Left ventricle myocardium inferior (tissue), 1 donor: ENCODE results near the gene PRRT1. TPM values are rescaled to one million over a fixed set of nuclear protein-coding genes. Genes with fewer than 3 reads are reported as not detected.

ENCODE experiments used
- DNase-seq: peaks from one replicate; pipeline ENCODE4 v3.0.0-alpha.2; 2020
- H3K27ac ChIP-seq: fragments of 200-600 bp; replicated peaks from 2 replicates; pipeline ENCODE4 v1.8.0; 2021
- H3K27me3 ChIP-seq: fragments of 200-600 bp; 2 replicates; pipeline ENCODE4 v1.8.0; 2021; ENCODE audit warnings: low read depth
- H3K36me3 ChIP-seq: fragments of 200-600 bp; 2 replicates; pipeline ENCODE4 v1.8.0; 2021
- H3K4me1 ChIP-seq: fragments of 200-600 bp; 2 replicates; pipeline ENCODE4 v1.8.0; 2021
- H3K4me3 ChIP-seq: fragments of 200-600 bp; 2 replicates; pipeline ENCODE4 v1.8.0; 2021; ENCODE audit warnings: mild to moderate bottlenecking, moderate library complexity
- H3K9me3 ChIP-seq: fragments of 200-600 bp; replicated peaks from 2 replicates; pipeline ENCODE4 v1.8.0; 2021
- CTCF ChIP-seq: fragments of 200-600 bp; IDR thresholded peaks from 2 replicates; pipeline ENCODE4 v1.8.0; 2021; ENCODE audit warnings: antibody characterized with exemption, mild to moderate bottlenecking, borderline replicate concordance
- intact Hi-C: fragments of 100-400 bp; cut with micrococcal nuclease; formaldehyde crosslinking; loops from one replicate; pipeline ENCODE4 v1.11.0; 2022
- long read RNA-seq: library from polyadenylated mRNA; unstranded; transcript quantifications from one replicate; pipeline ENCODE4 v2.0.0, GENCODE V29; 2021
- total RNA-seq: library from RNA; stranded (reverse); fragmentation: NEBNext Ultra II Directional; extraction: Animal tissue kit (Norgen Biotek cat#: 25700); gene quantifications from one replicate; pipeline ENCODE4 v1.2.1, GENCODE V29; 2021
- donor health status: DM: no; HTN: yes; CAD: no; lungs with severe emphysema.

PRRT1 gene
- total RNA-seq, result 1.0 TPM
- long read RNA-seq, partial matches to known transcripts, result 0 of 1 reads
- long read RNA-seq, other reads (novel, unspliced or antisense), result 0 of 1 reads

DNA sequence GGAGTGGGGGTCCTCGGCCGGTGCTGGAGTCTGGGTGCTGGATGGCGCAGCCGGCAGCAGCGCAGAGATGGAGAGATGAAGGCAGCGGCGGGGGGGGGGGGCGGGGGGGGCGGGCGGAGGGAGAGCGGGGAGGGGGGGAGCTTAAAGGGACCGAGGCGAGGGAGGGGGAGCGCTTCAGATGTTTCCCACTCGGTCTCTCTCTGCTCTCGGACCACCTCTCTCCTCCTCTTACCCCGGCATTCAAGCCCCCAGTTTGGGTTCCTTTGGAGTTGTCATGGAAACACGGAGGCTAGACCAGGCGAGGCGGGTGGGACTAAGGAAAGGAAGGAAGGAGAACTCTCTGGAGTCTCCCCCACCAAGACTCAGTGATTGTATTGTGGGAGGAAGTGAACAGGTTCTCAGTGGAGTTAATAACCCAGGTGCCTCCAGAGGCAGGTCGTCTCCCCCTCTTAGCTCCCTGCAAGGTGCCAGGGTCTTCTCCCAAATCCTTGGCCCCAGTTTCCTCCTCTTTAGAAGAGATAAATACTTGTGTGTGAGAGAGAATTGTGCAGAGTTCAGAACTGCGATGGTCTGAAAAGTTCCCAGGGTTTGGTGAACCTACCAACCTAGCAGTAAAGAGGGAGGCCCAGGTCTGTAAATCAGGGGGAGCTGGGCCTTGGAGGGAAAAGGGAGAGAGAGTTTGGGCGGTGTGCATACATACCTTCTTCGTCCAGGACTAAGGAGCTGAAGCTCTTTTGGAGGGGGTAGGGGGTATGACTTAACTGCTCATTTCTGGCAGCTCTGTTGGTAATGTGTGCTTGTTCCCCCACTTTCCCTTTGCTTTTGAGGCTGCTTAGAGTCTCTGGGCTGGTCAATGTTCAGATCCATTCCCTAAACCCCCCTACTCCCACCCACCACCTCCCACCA lies at the start of gene PRRT1:
PRRT1 (minus strand) TSS at position 77 of the 906 bp plus-strand sequence. CDS start 112 bp downstream, outside the sequence.
- no peak for TF ChIP-seq CTCF
- peak within 1 kb of the TSS; percentile 82 for H3K4me3 ChIP-seq
- DNase-seq, result no peak
- no peaks in the 10 kb centered on the region for H3K9me3 ChIP-seq
- peaks cover 15% of the 10 kb centered on the region for H3K36me3 ChIP-seq
- peak within 1 kb of the TSS; percentile 94 for H3K27ac ChIP-seq
- peaks cover 39% of the 10 kb centered on the region for H3K4me1 ChIP-seq
- intact Hi-C loops, result no loop called here
- peaks cover 47% of the 10 kb centered on the region for H3K27me3 ChIP-seq

DNA sequence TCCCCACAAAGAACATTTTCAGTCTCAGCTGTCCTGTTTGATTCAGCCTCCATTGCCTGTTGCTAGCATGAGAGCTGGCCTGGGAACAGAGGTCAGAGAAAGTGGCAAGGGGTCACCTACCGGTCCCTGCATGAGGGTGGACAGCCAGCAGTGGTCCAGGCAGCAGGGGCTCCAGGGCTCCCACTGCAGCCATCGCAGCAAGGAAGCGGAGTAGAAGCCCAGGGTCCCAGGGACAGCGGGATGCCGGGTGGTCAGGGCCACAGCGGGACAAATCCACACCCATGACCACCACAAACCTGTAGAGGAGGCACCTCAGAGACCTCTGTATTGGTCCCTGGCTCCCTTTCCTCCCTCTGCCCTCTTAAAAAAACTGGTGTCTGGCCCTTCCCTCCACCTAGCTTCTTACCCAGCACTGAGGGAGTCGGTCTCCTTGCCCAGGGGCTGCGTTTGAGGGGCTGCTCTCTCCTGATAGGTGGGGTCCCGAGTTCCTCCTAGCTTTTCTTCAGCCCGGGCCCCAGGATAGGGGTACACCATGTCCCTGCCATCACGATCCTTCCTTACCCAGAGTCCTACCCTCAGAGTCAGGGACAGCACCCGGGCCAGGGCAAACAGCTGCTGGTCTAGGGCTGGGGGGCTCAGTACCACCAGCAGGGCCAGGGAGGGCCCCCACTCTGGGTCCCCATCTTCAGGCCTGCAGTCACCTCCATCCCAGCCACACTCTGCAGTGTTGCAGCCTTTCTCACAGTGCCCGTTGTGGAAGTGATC lies 49.2 kb upstream of the PRRT1 start:
- peaks cover 18% of the 10 kb centered on the region for H3K4me1 ChIP-seq
- no peak overlapping the region for H3K4me3 ChIP-seq
- intact Hi-C loops, result no loop called here
- no peaks in the 10 kb centered on the region for H3K9me3 ChIP-seq
- peaks cover 27% of the 10 kb centered on the region for H3K27me3 ChIP-seq
- peaks cover 23% of the 10 kb centered on the region for H3K36me3 ChIP-seq
- no peak overlapping the region for H3K27ac ChIP-seq
- DNase-seq, result no peak
- TF ChIP-seq CTCF, result no peak

- Histone ChIP-seq H3K4me1 (peaks cover 30% of the 10 kb centered on the region), H3K36me3 (peaks cover 11% of the 10 kb centered on the region), H3K27me3 (peaks cover 24% of the 10 kb centered on the region), H3K4me3 (no peak overlapping the region), H3K9me3 (no peaks in the 10 kb centered on the region), H3K27ac (no peak overlapping the region)
- no peak for TF ChIP-seq CTCF
- intact Hi-C loops, result no loop called here
- DNase-seq, result no peak
Observed at GRCh38 chr6:32198866-32199265, 47.1 kb upstream of the PRRT1 start.

GRCh38 chr6:32198345-32198696 lies 46.6 kb upstream of the PRRT1 start:
- Histone ChIP-seq H3K9me3 (no peaks in the 10 kb centered on the region), H3K4me1 (peaks cover 32% of the 10 kb centered on the region), H3K27ac (peak overlapping the region; percentile 99), H3K4me3 (no peak overlapping the region), H3K27me3 (peaks cover 19% of the 10 kb centered on the region), H3K36me3 (peaks cover 7% of the 10 kb centered on the region)
- DNase-seq, result no peak
- TF ChIP-seq CTCF, result no peak
- intact Hi-C loops, result no loop called here

GRCh38 chr6:32196682-32197616 lies 45.2 kb upstream of the PRRT1 start:
- H3K9me3 ChIP-seq, result no peaks in the 10 kb centered on the region
- peaks cover 3% of the 10 kb centered on the region for H3K36me3 ChIP-seq
- peak overlapping the region; percentile 74 for H3K4me3 ChIP-seq
- TF ChIP-seq CTCF, result no peak
- H3K27me3 ChIP-seq, result peaks cover 8% of the 10 kb centered on the region
- peak overlapping the region; percentile 99 for H3K27ac ChIP-seq
- peaks cover 46% of the 10 kb centered on the region for H3K4me1 ChIP-seq
- intact Hi-C loops, result no loop called here
- peak; percentile 55 for DNase-seq
